Measurements from ENCODE around the gene SAMMSON. TPM values are rescaled to one million over a fixed set of nuclear protein-coding genes. Genes with fewer than 3 reads are reported as not detected.

SAMMSON gene
- total RNA-seq, 1 experiment from 2014 or later: not detected

GRCh38 chr3:70069557-70069956, 70.0 kb downstream of the SAMMSON start:
- intact Hi-C loops (cut with micrococcal nuclease): loop anchor here (5.0 to 10.0 kb wide), 2 partner anchors 425 to 1583 kb away; no protein-coding TSS in a partner anchor
- Mint-ChIP-seq H3K27ac (ENCODE audit: low read depth, unreplicated experiment) (no peak overlapping the region), H3K27me3 (ENCODE audit: insufficient read depth, unreplicated experiment) (peaks cover 95% of the 10 kb centered on the region), H3K9me3 (ENCODE audit: unreplicated experiment) (no peaks in the 10 kb centered on the region), H3K36me3 (ENCODE audit: insufficient read depth, unreplicated experiment) (no peaks in the 10 kb centered on the region), H3K4me3 (ENCODE audit: unreplicated experiment) (no peak overlapping the region), H3K4me1 (ENCODE audit: insufficient read depth, unreplicated experiment) (no peaks in the 10 kb centered on the region)
- DNase-seq (ENCODE audit: unreplicated experiment): no peak
- ChIA-PET POLR2A (no interaction called here), CTCF (interaction anchor here (0.5 to 1.1 kb wide), 2 partner anchors 122 to 291 kb away, joined by 3 to 6 read pairs; no protein-coding TSS in a partner anchor)
- BruUV-seq (replicated peaks): no TSS peak
- no peak for TF ChIP-seq CTCF (IDR thresholded peaks at IDR 0.05; ENCODE audit: unreplicated experiment)

DNA sequence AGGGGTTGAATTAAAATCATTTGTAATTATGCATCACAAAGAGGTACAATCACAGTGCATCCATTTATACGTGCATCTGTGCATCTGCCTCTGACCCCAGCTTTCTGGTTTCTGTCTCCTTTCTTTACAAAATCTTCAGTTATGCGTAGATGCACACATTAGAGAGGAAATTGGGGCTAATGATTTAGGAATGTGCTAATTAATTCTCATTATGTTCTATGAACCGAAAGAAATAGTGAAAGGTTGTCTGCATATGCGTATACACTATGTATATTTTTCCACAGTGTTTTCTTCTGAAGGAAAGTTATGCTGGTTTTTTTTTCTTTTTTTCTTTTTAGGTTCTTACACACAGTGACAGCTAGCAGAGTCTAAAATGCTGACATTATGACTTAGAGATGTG, 71.6 kb downstream of the SAMMSON start:
- ChIA-PET CTCF (interaction anchor here (1.0 to 2.0 kb wide), 2 partner anchors 16 to 289 kb away, joined by 3 to 6 read pairs; no protein-coding TSS in a partner anchor), POLR2A (no interaction called here)
- no peaks in the 10 kb centered on the region for H3K4me1 Mint-ChIP-seq (ENCODE audit: insufficient read depth, unreplicated experiment)
- H3K4me3 Mint-ChIP-seq (ENCODE audit: unreplicated experiment): no peak overlapping the region
- DNase-seq (ENCODE audit: unreplicated experiment): no peak
- intact Hi-C loops (cut with micrococcal nuclease): no loop called here
- no peak for TF ChIP-seq CTCF (IDR thresholded peaks at IDR 0.05; ENCODE audit: unreplicated experiment)
- peaks cover 95% of the 10 kb centered on the region for H3K27me3 Mint-ChIP-seq (ENCODE audit: insufficient read depth, unreplicated experiment)
- no peak overlapping the region for H3K27ac Mint-ChIP-seq (ENCODE audit: low read depth, unreplicated experiment)
- BruUV-seq (replicated peaks): no TSS peak
- H3K9me3 Mint-ChIP-seq (ENCODE audit: unreplicated experiment): no peaks in the 10 kb centered on the region
- no peaks in the 10 kb centered on the region for H3K36me3 Mint-ChIP-seq (ENCODE audit: insufficient read depth, unreplicated experiment)

GRCh38 chr3:70072180-70072579, 72.6 kb downstream of the SAMMSON start:
- no TSS peak for BruUV-seq (replicated peaks)
- ChIA-PET CTCF (interaction anchor here (0.9 to 2.0 kb wide), 3 partner anchors 8 to 288 kb away, joined by 3 to 6 read pairs (median 5); no protein-coding TSS in a partner anchor), POLR2A (no interaction called here)
- no peak overlapping the region for H3K4me3 Mint-ChIP-seq (ENCODE audit: unreplicated experiment)
- no peaks in the 10 kb centered on the region for H3K9me3 Mint-ChIP-seq (ENCODE audit: unreplicated experiment)
- H3K27me3 Mint-ChIP-seq (ENCODE audit: insufficient read depth, unreplicated experiment): peaks cover 95% of the 10 kb centered on the region
- TF ChIP-seq CTCF (IDR thresholded peaks at IDR 0.05; ENCODE audit: unreplicated experiment): no peak
- intact Hi-C loops (cut with micrococcal nuclease): no loop called here
- H3K4me1 Mint-ChIP-seq (ENCODE audit: insufficient read depth, unreplicated experiment): no peaks in the 10 kb centered on the region
- H3K27ac Mint-ChIP-seq (ENCODE audit: low read depth, unreplicated experiment): no peak overlapping the region
- no peak for DNase-seq (ENCODE audit: unreplicated experiment)
- H3K36me3 Mint-ChIP-seq (ENCODE audit: insufficient read depth, unreplicated experiment): no peaks in the 10 kb centered on the region

GRCh38 chr3:70072754-70073153, 73.2 kb downstream of the SAMMSON start:
- no peak overlapping the region for H3K27ac Mint-ChIP-seq (ENCODE audit: low read depth, unreplicated experiment)
- BruUV-seq (replicated peaks): no TSS peak

More at GRCh38 chr3:70072754-70073153, 73.2 kb downstream of the SAMMSON start:
- no peaks in the 10 kb centered on the region for H3K36me3 Mint-ChIP-seq (ENCODE audit: insufficient read depth, unreplicated experiment)
- H3K9me3 Mint-ChIP-seq (ENCODE audit: unreplicated experiment): no peaks in the 10 kb centered on the region
- TF ChIP-seq CTCF (IDR thresholded peaks at IDR 0.05; ENCODE audit: unreplicated experiment): no peak
- ChIA-PET POLR2A (no interaction called here), CTCF (interaction anchor here (0.9 to 2.5 kb wide), 4 partner anchors 9 to 286 kb away, joined by 3 to 8 read pairs (median 4); no protein-coding TSS in a partner anchor)
- H3K27me3 Mint-ChIP-seq (ENCODE audit: insufficient read depth, unreplicated experiment): peaks cover 95% of the 10 kb centered on the region
- no peak overlapping the region for H3K4me3 Mint-ChIP-seq (ENCODE audit: unreplicated experiment)
- intact Hi-C loops (cut with micrococcal nuclease): no loop called here
- H3K4me1 Mint-ChIP-seq (ENCODE audit: insufficient read depth, unreplicated experiment): no peaks in the 10 kb centered on the region
- DNase-seq (ENCODE audit: unreplicated experiment): no peak

Measured in MCF 10A (cell line).